ENCODE data around the gene DNAH2.

The DNAH2 gene

GRCh38 chr17:7864995-7865650, 147.6 kb downstream of the DNAH2 start:
- no peak for DNase-seq (ENCODE audit: low read depth in 3 of 3)

GRCh38 chr17:7867881-7868329, 150.4 kb downstream of the DNAH2 start:
- DNase-seq (ENCODE audit: low read depth in 3 of 3): no peak

- DNase-seq (ENCODE audit: low read depth in 3 of 3): no peak
Measured at GRCh38 chr17:7873051-7873450, 155.5 kb downstream of the DNAH2 start.

GRCh38 chr17:7875804-7876370, 158.3 kb downstream of the DNAH2 start:
- DNase-seq (ENCODE audit: low read depth in 3 of 3): no peak

GRCh38 chr17:7878234-7878633, 160.7 kb downstream of the DNAH2 start:
- DNase-seq (ENCODE audit: low read depth in 3 of 3): no peak

- no peak for DNase-seq (ENCODE audit: low read depth in 3 of 3)
Measured at GRCh38 chr17:7880076-7880868, 162.7 kb downstream of the DNAH2 start.

GRCh38 chr17:7881276-7882054, 163.9 kb downstream of the DNAH2 start:
- DNase-seq (ENCODE audit: low read depth in 3 of 3): no peak

- DNase-seq (ENCODE audit: low read depth in 3 of 3): no peak
Measured at GRCh38 chr17:7882068-7882467, 164.5 kb downstream of the DNAH2 start.

GRCh38 chr17:7882629-7883028, 165.1 kb downstream of the DNAH2 start:
- DNase-seq (ENCODE audit: low read depth in 3 of 3): no peak

Measured in stimulated activated CD4-positive, alpha-beta T cell treated with anti-CD3 and anti-CD28 coated beads, TNF-alpha, amount 100 ng/mL, for 48 hours (primary cell).